ENCODE results near the gene CDH2.

CDH2 gene

DNA sequence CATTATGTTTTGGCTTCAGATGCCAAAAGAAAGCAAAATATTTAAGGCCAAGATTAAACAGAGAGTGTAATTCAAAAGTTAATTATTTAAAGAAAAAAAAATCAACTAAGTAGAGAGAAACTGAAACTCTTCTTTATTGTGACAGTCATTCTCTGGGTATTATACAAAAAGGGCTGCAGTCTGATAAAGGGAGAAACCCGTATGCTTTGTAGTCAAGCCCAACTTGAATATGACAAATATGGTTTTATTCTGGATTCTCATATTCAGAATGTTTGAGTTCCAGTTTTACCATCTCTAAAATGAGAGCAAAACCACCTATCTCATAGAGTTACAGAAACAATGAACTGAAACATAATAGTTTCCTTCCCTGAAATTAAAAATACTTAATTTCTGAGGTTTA is 8.2 kb downstream of the CDH2 start:
- DNase-seq (ENCODE audit: low spot score), result no peak

DNA sequence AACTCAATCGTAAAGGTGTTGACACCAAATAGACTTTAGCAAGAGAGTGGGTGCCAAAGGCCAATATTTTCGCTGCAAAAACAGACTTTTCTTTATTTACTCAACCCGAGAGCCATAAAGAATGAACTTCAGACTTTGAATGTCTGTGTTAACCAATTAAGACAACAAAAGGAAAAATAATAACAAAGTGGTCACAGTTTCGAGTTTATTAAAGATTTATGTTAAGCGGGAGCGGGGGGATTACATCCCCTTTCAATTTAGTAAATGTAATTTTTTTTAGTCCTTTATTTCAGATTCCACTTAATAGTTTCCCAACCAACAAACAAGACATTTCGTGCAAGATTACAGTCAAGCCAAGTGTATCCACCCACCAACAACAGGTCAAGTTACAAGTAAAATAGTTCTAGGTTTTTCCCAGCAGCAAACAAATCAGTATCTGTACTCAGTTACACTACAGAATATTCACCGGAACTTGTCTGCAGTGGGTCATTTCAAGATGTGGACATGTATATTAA is 9.0 kb downstream of the CDH2 start:
- DNase-seq (ENCODE audit: low spot score), result no peak

DNA sequence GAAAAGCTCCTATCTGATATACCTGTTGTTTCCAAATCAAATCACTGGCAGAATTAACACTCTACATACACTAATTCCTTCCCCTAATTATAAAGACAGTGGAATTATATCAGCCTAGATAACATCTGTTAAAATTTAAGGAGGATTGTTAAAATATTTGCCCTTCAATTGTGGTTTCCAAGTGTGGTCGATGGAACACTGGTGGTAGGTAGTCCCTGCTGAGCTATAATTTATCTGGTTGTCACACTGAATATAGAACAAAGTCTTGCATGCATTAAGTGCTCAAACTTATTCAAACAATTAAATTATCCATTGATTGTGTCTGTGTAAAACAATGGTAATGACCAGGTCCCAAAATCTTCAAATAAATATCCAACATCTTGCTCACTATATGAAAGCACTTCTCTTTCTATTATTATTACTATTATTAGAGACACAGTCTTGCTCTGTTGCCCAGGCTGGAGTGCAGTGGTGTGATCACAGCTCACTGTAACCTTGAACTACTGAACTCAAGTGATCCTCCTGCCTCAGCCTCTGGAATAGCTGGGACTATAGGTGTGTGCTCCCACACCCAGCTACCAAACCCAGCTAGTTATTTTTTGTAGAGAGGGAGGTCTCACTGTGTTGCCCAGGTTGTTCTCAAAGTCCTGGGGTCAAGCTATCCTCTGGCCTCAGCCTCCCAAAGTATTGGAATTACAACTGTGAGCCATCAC is 12.0 kb downstream of the CDH2 start:
- DNase-seq (ENCODE audit: low spot score), result no peak

DNA sequence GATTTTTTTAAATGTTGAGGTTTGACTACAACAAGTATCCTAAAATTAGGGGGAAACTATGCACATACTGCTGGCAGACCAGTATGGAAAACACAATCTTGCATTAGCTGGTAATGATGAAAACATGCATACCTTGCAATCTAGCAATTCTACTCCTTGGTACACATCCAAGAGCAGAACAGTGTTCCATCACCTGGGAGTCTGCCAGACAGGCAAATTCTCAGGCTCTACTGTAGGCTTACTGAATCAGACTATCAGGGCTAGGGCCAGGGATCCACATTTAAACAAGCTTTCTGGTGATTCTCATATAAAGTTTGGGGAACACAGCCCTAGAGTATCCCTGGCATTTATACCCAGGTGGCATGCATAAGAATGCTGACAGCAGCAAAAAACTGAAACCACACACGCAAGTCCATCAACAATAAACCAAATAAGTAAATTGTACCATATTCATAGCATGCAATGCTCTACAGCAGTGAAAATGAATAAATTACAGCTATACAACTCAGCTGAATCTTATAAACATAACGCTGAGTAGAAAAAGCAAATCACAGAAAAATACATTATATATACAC is 13.6 kb downstream of the CDH2 start:
- no peak for DNase-seq (ENCODE audit: low spot score)

DNA sequence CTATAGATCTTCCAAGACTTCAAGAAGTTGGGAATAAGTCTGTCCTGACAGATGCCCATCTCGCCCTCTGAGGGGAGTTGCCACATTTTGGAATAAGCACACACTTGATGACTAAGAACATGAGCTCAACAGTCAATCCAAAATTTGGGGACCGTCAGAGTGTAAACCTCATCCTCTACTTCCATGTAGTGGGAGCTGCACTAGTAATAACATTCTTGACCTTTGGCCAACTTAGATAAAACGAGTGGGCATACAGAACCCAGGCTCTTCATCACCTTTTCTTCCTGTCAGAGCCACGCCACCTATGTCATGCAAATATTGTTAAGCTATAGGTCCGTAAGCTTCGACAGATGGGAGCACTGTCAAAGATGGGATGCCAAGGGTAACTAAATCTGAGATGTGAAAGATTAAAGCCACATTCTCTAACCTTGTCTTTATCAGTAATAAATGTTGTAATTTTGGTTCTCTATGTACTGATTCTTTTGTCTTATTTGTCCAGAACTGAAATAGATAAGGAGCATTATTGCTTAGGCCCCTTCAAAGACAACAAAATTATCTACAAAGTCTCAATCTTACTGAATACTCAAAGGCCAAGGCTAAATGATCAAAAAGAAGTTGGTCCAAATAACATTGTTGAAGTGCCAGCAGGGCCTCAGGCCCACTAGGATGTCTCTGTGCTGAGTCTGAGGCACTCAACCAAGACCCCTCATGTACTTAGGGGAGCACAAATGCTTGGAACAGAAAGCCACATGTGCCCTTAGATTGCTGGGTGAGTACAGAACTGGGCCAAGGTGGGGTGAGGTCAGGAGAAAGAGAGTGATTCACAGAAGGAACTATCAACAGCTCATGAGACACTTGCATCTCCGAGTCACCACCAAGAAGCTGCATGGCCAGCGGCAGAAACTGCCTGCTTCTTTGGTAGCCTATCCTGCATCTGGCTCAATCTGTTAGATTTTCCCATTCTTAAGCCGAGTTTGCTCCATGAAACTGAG is 15.0 kb downstream of the CDH2 start:
- DNase-seq (ENCODE audit: low spot score), result no peak

DNA sequence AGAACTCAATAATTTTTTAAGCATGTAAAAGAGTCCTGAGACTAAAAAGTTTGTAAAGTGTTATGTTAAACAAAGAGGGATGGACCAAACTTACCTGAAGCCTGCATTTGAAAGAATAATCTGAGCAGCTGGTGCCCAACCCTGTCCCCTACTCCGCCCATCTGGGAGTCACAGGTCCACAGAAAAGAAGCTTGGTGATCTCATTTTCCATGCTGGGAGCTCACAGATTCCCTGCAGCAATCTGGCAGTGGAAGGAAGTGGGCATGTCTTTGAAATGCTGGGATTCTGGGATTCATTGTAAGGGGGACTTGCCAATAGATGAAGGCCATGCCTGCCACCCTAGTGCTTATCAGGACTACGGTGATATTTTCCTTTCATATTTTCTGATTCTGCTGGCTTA is 17.9 kb downstream of the CDH2 start:
- no peak for DNase-seq (ENCODE audit: low spot score)

DNA sequence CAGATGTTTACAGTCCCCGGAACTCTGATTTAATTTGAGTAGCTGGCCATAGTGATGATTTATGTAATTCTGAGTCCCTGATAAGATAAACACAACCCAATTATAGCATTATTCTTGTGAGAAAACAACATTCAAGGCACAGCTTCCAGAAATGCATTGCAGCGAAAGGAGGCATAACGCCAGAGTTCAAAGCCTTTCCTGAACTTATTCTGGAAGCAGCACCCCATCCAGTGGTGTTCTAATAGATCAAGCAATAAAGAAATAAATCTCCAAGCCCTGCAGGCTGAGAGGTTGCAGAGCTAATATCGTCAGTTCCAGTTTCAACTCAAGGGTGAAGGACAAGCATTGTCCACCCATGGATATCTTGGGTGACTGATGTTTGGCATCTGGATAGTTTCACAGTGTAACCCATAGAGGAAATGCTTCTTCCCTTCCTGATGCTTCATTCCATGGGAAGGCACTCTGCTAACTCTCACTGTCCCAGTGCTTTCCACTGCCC is 18.8 kb downstream of the CDH2 start:
- no peak for DNase-seq (ENCODE audit: low spot score)

DNA sequence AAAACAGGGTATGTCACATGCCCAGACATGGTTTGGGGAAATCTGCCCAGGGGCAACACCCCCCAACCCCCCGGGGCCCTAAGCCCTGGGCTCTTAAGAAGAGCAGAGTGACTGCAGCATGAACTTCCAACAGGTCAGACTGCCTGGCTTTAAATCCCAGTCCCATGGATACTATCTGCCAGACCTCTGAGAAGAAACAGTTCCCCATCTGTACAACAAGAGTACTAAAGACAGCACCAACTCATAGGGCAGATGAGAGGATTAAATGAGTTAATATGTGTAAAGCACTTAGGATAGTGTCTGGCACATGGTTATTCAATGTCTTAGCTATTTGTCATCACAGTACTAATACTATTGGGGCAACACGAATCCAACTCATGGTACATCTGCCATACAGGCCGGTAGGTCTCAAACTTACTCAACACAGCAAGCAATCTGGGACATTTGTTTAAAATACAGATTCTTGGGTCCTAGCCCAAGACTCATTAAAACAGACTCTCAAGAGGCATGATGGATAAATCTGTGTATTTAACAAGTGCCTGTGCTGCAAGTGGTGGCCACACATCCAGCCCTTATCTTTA is 23.4 kb downstream of the CDH2 start:
- no peak for DNase-seq (ENCODE audit: low spot score)

DNA sequence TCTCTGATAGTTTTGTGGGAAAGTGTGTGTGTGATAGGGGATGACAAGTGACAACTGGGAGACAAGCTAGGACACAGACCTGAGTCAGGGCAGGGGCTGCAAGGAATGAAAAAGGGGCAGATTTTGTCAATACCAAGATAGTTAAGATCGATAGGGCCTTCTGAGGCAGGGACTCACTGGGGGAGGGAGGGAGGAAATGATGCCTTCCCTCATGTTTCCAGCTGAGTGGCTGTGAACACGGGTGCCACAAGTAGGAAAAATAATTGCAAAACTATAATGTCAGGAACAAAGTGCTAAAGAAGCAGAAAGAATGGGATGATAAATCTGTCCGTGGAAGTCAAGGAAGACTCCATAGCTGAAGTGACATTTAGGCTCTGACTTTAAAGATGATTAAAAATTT is 24.2 kb downstream of the CDH2 start:
- no peak for DNase-seq (ENCODE audit: low spot score)

DNA sequence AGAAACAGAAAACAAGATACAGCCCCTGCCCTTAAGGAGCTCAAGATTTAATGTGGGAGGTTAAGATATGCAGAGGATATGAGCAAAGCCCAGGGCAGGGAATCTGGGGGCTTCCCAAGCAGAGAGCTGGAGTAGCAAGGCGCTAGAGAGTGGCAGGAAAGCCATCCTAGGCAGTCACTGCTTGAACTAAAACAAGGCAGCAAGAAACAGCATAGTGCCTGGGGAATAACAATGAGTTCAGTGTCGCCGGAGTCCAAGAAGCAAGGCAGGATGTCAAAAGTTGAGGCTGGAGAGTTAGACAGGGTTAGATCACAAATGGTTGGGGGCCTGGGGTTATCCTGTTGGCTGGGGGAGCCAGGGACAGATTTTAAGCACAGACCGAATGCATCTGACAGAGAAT is 24.6 kb downstream of the CDH2 start:
- DNase-seq (ENCODE audit: low spot score), result no peak

DNA sequence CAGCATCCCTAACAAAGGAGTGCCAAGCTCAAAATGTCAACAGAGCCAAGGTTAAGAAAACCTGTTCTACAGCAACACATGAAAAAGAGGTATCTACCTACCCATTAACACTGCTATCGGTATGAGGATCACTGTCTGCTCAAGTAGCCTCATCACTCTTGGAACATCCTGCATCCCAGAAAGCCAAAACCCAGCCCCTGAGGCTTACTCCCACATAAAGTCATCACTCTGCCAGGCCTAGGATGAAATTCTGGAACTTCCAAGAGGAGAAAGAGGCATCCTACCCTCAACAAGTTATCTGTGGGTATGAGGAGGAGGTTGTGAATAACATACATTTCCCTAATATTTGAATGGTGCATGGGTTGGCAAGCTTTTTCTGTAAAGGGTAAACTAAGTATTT is 25.5 kb downstream of the CDH2 start:
- DNase-seq (ENCODE audit: low spot score), result no peak

DNA sequence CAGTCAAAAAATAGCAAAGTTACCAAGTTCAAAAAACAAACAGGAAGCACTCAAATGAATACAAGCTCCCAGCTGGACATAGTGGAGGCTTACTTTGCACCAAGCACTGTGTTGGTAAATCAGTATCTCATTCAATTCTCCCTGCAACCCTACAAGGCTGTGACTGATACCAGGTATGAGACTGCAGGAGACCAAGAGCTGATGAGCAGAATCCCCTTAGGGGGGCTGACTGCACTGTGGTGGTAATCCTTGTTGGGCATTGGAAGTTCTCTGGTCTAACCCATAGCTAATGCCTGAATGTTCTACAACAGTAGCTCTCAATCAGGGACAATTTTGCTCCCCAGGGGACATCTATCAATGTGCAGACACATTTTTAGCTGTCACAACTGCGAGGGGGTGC is 26.0 kb downstream of the CDH2 start:
- no peak for DNase-seq (ENCODE audit: low spot score)

DNA sequence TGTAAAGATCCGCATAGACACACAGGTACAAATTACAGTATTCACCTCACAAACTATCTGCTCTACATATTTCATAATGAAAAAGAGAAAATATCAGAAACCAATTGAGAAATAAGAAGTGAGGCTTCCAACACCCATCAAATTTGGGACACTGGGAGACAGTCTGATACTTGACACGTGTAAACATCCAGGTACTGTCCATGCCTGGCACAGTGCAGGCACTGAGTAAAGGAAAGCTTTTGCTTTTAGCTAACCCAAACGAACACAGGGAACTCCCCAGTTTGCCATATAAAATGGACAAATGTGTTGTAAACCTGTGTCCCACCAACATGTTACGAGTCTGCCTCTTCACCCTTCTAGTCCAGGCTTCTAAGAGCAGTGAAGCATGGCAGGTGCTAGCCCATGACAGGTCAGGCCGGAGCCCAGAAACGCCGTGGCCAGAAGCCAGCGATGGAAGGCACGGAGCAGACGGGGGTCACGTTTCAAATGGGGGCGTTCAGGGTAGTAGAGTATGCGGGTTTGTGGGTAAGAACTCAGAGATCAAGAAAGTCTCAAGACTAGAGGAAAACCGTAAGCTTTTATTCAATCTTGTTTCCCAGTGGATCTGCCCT is 27.0 kb downstream of the CDH2 start:
- DNase-seq (ENCODE audit: low spot score), result no peak

DNA sequence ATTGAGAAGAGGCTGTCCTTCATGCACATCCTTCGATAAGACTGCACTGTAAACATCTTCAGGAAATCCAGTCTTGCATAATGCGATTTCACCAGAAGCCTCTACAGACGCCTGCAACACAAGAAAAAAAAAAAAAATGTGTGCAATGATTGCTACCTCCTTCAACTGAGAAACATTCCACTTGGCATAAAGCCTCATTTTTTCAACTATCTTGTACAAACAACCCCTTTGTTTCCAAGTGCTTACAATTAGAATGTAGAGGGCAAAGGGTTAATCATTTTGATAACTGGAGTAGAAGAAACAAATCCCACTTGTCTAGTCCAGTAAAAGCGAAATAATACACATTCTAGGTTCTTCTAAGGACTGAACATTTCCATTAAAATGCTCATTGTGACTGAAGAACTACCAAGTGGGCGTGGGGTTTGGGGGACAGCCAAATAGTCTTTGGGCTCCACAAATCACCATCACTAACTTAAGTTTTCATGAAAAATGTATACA is 29.2 kb downstream of the CDH2 start:
- DNase-seq (ENCODE audit: low spot score), result no peak

DNA sequence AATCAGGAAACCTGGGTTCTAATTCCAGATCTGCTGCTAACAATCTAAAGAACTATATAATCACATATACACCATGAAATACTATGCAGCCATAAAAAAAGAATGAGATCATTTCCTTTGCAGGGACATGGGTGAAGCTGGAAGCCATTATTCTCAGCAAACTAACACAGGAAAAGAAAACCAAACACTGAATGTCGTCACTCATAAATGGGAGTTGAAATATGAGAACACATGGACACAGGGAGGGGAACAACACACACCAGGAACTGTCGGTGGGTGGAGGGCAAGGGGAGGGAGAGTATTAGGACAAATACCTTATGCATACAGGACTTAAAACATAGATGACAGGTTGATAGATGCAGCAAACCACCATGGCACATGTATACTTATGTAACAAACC is 33.2 kb downstream of the CDH2 start:
- no peak for DNase-seq (ENCODE audit: low spot score)

DNA sequence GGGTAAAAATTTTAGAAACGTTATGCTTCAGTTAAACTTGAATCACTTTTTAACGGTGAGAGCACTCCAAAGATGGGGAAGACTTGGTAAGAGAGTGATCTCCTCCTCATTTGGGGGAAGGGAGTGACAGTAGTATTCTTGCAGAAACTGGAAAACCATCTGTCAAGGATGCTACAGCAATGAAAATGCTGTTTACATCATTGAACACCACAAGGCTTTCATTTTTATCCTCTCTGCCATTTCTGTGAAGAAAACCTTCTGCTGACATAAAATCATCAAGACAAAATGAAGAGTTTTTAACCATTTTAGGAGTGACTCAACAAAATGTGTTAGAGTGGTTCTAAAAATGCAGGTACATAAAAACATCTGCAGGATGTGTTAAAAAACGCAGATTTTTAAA is 38.1 kb downstream of the CDH2 start:
- no peak for DNase-seq (ENCODE audit: low spot score)

DNA sequence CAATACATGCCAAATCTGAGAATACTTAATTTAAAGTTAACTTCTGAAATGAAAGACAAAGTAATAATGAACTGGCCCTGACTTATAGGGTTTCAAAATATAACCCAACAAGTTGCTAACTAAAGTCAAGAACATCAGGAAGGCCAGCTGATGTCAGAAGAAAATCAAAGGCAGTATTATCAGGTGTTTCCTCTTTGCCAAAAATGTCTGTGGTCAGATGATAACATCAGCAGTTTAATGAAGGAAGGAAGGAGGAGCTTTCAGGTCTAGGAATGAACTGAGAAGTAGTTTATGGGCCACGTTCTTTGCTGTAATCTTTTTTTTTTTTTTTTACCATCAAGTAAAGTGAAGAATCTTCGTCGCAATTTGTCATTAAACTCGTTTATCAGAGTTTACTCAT is 40.9 kb downstream of the CDH2 start:
- DNase-seq (ENCODE audit: low spot score), result peak; percentile 14

DNA sequence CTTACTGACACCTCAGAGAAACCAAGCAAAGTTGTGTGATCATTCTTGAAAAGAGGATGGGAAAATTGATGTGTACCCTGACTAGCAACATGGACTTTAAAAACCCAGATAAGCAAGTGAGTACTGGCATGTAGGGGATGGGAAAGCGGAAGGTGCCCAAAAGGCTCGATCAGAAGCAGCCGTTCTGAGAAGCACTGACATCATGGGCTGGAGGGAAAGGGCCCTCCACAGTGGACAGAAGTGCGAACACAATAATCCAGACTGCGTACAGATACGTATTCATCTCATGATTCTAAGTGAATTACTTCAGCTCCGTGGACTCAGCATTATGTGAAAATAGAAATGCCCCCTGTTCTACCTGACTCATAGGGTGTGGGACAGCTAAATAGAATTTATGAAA is 42.2 kb downstream of the CDH2 start:
- no peak for DNase-seq (ENCODE audit: low spot score)

DNA sequence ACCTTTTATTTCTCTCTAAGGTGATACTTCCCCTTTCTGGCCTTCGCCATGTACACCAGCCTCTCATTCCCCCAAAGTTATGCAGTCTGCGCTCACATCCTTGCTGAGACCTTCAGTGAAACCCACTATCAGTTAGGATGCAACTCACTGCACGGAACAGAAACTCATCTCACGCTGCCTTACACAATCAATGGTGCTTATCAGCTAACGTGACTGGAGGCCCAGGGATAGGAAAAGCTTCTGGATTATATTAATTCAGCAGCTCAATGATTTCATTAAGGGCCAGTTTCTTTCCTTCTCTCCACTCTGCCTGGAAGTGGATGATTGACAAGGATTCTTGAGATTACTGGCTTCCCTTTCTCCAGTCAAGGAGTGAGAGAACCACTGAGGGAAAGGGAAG is 44.8 kb downstream of the CDH2 start:
- DNase-seq (ENCODE audit: low spot score), result no peak

DNA sequence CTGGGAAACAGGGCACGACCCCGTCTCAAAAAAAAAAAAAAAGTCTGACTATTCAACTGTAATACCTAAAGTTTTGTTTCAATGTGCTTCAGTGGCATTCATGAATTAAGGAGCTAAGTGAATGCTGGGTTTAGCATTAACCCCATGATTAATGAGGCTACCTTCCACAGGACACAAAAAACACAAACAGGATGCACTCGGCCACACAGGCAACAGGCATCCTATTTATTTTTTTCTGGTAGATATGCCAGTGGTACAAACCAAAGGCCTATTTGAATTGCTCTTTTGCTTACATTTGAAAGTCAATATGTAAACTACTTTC is 48.3 kb downstream of the CDH2 start:
- no peak for DNase-seq (ENCODE audit: low spot score)

DNA sequence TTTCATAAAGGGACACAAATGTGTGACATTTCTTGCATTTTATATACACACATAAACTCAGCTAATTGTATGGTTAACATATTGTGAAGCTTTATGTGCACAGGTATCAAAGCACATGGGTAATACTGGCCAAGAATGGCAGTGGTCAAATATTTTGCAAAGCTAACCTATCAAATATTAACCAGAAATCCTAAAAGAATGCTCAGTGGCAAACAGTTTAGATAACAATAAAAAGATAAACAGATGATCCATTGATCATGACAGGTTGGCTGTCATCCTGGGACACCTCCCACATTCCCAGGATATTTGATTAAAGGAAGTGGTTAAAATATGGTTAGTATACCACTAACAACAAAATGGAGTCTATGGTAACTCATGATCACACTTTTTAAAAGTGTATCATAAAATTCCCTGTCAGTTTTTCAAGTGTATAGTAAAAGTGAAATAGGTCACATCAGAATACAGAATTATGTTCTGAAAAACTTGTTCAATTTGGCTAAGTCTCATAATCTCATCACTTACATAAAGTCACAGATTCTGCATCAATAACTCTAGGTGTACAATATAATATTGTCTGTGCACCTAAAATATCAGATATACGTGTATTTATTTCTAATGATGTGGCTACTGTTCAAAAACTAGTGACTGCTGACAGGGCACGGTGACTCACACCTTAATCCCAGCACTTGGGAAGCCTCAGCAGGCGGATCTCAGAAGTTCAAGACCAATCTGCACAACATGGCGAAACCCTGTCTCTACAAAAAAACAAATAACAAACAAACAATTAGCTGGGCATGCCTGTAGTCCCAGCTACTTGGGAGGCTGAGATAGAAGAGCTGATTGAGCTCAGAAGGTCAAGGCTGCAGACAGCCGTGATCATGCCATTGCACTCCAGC is 48.9 kb downstream of the CDH2 start:
- no peak for DNase-seq (ENCODE audit: low spot score)
